Measurements from ENCODE around the gene WDCP.
"Not testable (repeated sequence)": the region's sequence is repeated elsewhere in the genome, so short reads cannot be mapped to it uniquely, and the experiment has no call there.

WDCP gene

DNA sequence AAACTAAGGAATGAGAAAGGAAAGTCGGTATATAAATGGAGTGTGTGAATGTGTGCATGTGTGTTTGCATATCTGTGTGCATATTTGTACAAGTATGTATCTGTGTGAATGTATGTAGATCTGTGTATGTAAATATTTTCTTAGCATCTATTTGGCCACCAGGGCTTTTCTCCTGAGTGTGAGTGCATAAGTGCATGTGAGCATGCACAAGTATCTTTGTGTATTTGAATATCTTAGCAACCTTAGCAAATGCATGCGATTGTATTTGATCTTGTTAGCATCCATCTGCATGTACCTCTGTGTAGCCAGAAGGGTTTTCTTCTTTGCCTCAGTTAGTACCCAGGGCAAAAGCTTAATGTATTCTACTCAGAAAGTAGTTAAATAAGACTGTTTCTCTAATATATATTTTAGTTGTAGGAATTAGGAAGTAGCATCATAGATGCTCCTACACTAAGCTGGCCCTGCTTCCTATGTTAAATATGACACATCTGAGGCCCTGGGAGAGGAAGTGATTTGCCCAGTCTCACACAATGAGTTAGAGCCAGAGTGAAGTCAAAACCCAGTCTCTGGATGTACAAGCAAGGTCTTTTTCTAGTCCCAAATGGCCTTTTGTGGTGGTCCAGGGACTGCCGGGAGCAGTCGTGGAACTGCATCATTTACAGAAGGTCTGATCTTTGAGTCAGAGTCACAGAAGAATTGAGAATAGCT, 11.5 kb upstream of the WDCP start:
- no peak for DNase-seq

DNA sequence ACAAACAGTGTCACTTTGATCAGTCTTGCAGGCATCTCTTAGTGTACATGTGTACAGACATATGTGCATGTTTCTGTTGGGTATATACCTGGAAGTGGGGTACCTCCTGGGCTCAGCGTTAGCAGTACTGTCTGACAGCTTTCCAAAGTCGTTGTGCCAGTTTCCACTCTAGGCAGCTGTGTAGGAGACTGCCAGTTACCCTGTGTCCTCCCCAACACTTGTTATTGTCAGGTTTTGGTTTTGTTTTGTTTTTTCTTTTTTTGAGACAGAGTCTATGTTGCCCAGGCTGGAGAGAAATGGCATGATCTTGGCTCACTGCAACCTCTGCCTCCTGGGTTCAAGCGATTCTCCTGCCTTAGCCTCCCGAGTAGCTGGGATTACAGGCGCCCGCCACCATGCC, 8.6 kb upstream of the WDCP start:
- no peak for DNase-seq

DNA sequence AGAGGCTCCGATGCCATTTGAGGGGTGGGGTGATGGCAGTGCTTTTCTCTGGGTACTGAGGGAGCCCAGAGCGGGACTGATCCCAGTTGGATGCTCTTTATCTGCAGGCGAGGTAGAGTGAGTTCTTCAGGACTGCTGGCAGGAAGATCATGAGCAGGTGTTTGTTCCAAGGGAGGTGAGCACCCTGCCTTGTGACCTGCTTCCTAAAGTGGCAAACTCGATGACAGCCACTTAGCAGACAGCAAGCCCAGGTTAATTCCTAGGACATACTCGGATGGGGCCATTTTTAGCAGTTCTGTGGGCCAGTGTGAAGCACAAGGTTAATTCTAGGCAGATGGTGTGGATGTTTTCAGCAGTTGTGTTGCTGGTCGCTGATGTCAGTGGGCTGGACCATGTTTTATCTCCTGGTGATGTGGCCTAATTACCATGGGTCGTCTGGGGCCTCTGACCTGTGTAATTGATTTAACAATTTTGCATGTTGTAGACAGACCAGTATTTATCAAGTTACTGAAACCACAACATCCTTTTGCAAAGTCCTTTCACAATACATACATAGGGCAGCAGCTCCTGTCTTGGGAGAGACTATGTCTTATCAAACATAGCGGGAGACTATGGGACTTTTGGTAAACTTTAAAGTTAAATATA, 7.3 kb upstream of the WDCP start:
- DNase-seq: no peak

DNA sequence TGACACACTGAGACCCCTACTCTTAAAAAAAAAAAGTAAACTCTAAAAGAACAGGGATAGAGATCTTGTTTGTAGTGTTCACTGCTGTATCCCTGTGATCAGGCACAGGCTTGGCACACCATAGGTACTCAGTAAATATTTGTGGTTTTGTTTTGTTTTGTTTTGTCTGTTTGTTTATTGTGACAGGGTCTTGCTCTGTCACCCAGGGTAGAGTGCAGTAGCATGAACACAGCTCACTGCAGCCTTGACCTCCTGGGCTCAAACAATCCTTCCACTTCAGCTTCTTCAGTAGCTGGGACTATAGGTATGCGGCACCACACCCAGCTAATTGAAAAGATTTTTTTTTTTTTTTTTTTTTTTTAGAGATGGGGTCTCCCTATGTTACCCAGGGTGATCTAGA, 5.8 kb upstream of the WDCP start:
- DNase-seq: no peak

DNA sequence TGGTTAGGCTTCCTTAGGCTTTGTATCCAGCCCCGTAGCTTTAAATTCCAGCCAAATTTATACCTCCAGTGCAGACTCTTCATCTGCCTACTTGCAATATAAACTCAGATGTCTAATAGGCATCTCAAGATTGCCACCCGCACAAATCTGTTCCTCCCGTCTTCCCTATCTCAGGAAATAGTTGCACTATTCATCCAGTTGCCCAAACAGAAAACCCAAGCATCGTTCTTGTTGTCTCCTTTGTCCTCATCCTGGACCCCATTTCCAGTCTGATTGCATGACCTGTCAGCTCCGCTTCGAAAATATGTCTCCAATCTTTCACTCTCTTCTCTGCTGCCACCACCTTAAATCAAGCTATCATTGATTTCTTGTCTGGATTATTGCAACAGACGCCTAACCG, 4.6 kb upstream of the WDCP start:
- DNase-seq: no peak

DNA sequence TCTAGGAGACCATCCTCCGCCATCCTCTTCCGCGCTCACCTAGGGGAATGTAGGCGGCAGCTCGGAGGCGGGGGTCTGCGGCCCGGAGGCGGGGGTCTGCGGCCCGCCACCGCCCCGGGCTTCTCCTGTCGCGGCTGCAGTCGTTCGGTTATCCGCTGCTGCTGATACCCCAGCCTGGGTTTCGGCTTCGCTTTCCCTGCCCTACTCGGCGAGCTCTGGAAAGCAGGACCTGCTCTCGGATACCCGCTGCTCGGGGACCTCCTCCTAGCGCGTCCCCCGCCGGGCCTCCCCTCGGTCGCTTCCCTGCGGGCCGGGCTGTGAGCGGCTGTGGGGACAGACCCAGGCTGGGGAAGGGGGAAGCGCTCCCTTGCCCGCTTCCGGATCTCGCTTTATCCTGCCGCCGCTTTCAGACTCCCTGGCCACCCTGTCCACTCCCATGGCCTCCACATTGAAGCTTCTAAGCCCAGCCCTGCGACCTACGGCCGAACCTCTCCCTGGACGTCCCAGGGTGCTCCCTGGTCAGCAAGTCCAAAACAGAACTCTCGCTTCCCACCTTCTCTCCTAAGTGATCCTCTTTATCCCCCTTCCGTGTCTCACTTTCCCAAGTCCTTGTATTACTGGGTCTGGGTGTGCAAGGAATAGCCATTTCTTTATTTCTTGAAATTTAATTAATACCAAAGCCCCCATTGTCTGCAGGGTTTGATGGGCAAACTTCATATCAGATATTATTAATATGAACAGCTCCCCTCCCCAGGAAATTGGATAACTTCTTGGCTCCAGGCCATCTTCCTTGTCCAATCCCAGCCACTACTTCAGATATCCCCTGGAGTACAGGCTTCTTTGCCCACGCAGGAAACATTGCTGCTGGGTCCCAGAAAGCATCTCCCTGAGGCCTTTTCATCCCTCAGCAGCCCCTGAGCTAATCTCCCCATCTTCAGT, 3.1 kb upstream of the WDCP start:
- peak; percentile 57 for DNase-seq

DNA sequence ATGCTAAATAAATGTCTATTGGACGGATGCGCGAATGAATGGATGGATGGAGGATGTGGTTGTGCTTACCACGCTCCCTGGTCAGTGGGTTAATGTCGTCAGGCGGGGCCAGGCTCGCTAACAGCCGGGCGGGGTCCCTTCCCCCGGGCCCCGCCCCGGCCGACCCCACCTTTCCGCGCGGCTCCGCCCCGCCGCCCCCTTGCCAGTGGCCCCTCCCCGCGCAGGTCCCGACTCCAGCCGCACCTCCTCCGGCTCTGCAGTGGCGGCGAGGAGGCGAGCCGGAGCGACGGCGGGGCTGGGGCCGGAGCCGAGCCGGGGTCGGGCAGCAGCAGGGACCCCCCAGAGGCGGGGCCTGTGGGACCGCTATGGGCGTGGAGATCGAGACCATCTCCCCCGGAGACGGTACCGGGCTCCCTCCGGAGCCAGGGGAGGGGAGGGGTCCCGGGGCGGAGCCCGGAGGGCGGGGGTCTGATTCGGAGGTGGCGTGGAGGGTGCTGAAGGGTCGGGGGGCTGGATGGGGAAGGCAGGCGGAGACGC, 2.4 kb upstream of the WDCP start, which contains the start of gene FKBP1B:
Gene FKBP1B, plus strand, starts transcription at position 257 of the 537 bp plus-strand sequence. Its CDS starts 109 bp downstream, at position 366.
- peak; percentile 60 for DNase-seq

DNA sequence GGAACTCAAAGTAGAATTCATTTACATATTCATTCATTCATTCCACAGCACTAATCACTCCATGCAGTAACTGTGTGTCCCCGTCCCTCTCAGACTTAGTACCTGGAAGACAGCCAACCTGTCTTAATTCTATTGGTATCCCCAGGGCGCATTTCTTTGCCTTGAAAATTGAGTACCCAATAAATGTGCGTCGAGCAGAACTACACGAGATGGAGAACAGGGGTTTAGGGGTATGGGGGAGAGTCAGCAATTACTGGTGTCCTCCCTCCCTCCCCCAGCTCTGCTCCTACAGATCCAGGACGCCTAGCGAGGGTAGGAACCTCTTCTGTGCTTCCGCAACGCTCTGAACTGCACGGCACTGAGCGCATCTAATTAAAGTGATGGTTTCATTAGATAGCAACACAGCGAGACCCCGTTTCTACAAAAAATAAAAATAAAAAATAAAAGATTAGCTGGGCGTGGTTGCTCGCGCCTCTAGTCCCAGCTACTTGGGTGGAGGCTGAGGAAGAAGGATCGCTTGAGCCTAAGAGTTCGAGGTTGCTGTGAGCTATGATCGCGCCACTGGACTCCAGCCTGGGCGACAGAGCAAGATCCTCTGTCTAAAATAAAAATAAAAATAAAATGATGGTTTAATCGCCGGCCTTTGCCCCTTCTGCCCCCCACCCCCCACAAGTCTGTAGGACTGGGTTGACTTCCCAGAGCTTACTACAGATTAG, 1.7 kb upstream of the WDCP start:
- DNase-seq: no peak

DNA sequence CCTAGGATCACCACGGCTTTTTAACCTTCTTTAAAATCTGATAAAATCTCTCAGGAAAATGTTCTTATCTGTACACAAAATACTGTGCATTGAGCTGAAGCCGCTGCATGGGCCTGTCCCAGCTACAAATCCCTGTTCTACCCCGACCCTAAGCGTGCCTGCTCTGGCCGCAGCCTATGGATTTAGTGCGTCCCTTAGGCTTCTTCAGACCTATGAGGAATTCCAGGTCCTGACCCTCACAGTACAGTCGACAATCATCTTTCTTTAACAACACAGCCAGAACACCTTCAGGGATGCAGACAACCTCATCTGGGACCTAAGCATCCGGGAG, 477 bp upstream of the WDCP start:
- DNase-seq: no peak

DNA sequence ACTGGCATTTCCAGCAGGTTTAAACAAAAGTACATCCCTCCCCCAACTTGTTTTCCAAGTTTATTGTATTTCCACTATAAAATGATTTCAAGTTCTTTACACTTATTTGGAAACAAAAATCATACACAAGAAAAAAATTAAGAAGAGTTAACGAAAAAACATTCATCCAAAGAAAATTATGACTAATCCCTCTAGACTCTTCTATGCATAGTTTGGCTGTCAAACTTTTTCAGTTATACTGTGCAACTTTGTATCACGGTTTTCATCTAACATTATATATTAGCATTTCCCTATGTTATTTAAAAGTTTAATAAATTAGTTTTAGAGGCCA, 627 bp downstream of the WDCP start:
- no peak for DNase-seq

DNA sequence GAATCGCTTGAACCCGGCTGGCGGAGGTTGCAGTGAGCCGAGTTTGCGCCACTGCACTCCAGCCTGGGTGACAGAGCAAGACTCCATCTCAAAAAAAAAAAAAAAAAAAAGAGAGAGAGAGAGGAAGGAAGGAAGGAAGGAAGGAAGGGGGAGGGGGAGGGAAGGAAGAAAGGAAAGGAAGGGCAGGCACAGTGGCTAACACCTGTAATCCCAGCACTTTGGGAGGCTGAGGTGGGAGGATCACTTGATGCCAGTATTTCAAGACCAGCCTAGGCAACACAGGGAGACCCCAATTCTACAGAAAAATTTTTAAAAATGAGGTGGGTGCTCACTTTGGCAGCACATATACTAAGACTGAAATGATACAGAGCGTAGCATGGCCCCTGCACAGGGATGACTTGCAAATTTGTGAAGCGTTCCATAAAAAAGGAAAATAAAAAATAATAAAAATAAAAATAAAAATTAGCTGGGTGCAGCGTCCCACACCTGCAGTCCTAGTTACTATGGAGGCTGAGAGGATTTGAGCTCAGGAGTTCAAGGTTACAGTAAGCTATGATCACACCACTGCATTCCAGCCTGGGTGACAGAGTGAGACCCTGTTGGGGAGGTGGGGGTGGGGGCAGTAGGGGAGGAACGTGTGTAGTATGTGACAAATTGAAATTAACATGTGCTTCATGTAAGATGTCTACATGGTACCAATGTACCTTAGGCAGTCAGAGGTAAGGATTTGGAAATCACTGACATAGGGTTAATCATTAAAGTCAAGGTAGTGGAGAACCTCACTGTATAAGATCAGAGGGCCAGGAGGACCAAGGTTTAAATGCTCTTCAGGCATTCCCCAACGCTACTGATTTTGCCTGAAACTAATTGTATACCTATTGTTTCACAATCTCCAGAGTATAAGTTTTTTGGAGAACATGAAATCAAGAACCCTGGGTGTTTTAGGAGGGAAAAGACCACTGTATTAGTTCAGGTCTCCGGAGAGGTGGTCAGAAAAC, 1.4 kb downstream of the WDCP start:
- DNase-seq: no peak

DNA sequence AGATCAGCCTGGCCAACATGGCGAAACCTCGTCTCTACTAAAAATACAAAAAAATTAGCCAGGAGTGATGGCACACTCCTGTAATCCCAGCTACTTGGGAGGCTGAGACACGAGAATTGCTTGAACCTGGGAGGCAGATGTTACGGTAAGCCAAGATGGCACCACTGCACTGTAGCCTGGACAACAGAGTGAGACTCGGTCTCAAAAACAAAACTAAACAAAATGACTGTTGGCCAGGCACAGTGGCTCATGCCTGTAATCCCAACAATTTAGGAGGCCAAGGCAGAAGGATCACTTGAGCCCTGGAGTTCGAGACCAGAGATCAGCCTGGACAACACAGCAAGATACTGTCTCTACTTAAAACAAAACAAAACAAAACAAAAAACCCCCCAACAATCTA, 4.1 kb downstream of the WDCP start:
- DNase-seq: not testable (repeated sequence)

DNA sequence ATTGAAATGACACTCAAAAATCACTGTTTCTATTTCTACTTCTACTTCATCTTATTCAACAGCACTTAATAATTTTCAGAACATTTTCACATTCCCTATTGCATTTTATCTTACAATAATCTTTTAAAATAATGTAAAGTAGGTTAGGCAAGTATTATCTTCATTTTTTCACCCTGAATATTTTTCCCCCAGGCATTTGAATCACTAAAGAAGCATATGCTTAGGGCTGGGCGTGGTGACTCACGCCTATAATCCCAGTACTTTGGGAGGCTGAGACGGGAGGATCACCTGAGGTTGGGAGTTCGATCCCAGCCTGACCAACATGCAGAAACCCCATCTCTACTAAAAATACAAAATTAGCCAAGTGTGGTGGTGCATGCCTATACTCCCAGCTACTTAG, 6.7 kb downstream of the WDCP start:
- no peak for DNase-seq

DNA sequence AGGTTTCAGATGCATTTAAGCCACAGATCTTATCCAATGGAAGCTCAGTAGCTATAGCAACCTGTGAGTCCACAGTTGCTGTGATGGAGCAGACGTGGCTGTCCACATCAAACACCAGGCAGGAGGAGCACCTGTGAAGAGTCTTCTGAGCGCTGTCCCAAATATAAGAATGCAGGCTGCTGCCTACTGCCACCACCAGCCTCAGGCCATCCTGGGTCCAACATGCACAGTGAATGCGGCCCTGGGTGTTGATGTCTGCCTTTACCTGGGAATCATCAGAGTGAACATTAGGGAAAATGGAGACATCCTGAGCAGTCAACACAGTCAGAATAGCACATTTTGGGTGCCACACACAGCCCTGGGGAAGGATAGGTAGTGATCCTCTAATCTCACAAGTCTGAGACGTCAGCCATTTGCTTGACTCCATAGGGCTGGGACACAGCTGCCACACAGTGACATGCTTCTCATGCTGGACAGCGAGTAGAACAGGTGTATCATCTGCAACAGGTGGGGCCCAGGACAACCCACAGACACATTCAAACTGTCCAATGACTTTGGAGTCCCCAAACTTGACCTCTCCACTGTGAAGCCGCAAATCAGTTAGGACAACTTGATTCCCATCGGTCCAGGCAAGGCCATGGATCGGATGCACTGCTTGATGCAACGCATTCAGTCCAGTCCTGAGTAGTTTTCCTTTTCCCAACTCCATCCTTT, 8.2 kb downstream of the WDCP start:
- no peak for DNase-seq

DNA sequence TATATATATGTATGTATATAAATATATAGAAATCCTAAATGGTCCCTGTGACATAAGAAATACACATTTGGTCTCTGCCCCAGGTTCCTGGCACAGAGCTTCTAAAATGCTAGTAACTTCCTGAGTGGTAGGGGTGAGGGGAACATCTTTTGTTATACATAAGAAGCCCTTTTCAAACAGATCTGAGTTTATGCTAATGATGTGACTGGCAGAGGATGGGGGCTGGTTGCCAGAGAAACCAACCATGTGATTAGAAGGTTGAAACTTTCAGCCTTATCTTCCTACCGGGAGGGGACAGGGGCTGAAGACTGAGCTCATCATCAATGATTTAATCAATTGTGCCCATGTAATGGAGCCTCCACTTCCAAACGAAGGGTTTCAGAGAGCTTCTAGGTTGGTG, 21.0 kb downstream of the WDCP start:
- no peak for DNase-seq

DNA sequence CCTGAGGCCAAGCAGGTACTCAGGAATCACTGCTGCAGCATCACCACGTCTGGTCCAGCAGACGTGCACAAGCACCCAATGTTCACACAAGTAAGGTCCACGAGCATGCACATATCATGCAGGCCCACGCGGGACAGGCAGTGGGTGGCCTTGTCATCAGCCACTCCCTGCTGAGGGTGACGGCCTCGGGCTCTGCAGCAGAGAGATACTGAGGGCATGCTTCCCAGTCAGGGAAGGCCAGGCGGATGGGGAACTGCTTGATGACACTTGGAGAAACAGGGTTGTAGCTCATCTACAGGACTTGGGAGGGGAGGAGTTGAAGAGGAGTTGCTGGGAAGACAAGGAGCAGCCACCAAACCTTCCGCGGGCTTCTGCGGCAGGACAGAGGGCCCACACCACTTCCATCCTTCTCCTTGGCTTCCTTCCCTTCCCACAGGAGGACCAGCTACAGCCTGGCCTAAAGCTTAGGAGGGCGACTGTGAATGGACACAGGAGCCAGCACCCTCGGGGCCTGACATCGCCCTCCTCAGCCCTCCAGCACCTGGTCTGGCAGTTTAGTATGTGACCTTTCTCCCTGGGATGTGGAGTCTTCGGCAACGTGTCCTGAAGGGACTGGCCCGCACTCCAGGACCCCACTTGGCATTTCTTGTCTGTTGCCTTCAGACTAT, 22.1 kb downstream of the WDCP start:
- no peak for DNase-seq

DNA sequence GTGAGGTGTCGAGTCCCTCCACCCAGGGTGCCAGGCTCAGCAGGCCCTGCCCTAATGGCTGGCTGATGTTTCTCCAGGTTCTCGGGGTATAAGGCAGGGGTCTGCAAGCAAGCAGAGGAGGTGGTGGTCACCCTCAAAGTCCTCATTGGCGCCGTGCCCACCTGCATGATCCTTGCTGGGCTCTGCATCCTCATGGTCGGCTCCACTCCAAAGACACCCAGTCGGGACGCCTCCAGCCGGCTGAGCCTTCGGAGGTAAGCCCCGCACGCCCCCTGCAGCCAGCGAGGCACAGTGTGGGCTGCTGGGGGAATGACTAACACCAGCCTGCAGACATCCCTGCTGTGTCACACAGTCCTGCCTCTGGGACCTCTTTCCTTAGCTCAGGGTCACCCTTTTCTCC, 23.2 kb downstream of the WDCP start:
- DNase-seq: no peak

DNA sequence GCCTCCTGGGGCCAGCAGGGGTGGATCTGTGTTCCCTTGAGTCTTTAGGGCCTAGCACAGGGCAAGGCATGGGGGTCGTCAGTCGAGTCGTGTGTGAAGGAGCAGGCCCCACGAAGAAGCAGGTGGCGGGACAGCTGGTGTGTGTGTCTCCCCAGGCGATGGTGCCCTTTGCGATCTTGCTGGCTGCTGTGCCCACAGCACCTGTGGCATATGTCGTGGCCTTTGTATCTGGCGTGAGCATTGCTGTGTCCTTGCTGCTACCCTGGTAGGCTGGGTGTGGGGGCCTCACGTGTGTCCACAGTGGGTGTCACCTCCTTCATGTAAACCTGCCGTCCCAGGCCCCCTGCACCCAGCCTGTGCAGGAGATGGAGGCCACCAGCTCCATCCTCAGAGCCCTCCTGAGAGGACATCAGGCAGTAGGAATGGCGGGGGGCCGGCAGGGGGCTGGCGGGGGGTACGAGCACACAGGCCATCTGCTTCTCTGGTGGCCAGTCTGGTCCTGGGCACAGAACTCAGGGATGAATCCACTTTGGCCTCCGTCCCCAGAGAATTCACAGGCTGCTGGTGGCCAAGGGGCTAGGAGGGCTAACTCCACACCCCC, 24.1 kb downstream of the WDCP start:
- DNase-seq: no peak

DNA sequence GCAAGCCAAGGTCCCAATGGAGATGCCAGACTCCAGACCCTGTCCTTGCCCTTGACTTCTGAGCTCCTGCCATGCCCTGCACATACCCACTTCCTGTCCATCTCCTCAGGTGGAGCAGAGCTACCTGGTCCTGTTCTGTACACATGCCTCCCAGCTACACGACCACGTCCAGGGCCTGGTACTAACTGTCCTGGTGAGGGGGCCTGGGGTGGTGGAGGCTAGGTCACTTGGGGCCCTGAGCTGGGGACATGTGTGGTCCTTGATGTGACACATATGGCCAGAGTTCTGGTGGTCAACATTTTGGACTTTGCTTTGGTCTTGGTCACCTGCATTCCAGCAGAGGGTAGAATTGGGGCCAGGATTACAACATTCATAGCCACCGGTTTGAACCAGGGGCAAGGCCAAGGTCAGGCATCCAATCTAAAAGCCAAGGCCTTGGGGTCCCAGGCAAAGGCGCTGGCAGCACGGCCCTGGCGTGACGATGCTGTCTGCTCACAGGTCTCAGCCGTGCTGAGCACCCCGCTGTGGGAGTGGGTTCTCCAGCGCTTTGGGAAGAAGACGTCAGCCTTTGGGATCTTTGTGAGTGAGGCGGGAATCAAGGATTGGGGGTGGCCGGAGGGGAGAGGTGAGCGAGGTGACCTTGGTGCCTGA, 24.7 kb downstream of the WDCP start:
- no peak for DNase-seq

All from right forelimb (tissue), 1 donor.